ENCODE results near the gene EEA1.

GRCh38 chr12:92859650-92860386 lies 69.3 kb downstream of the EEA1 start:
- TF ChIP-seq POLR2A (IDR thresholded peaks at IDR 0.05) (no peak), POLR2AphosphoS5 (IDR thresholded peaks at IDR 0.05) (no peak)
- TF ChIP-seq, protein P1, sequence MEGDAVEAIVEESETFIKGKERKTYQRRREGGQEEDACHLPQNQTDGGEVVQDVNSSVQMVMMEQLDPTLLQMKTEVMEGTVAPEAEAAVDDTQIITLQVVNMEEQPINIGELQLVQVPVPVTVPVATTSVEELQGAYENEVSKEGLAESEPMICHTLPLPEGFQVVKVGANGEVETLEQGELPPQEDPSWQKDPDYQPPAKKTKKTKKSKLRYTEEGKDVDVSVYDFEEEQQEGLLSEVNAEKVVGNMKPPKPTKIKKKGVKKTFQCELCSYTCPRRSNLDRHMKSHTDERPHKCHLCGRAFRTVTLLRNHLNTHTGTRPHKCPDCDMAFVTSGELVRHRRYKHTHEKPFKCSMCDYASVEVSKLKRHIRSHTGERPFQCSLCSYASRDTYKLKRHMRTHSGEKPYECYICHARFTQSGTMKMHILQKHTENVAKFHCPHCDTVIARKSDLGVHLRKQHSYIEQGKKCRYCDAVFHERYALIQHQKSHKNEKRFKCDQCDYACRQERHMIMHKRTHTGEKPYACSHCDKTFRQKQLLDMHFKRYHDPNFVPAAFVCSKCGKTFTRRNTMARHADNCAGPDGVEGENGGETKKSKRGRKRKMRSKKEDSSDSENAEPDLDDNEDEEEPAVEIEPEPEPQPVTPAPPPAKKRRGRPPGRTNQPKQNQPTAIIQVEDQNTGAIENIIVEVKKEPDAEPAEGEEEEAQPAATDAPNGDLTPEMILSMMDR (IDR thresholded peaks at IDR 0.05 in 8 of 11, conservative IDR thresholded peaks at IDR 0.05 in 3 of 11), result no peak
